Gastrocnemius medialis (tissue), 4 donors: ENCODE measurements around the gene MINDY4. TPM values are rescaled to one million over a fixed set of nuclear protein-coding genes. Genes with fewer than 3 reads are reported as not detected.

Experiments used
- ATAC-seq, 2 donors: fragments of 150-250 bp; one replicate each; pipeline ENCODE4 v1.9.1; 2016
- DNase-seq, 2 donors: peaks; one replicate each; pipeline ENCODE4 v3.0.0-alpha.2; 2019
- H3K27ac ChIP-seq, 4 donors: fragments of 200-600 bp; sonication (generic); 1 replicate in 1 of 4; 2 replicates in 3 of 4; pipeline ENCODE4 v1.5.1; 2016 to 2018; ENCODE audit warnings: mild to moderate bottlenecking in 2 of 4, moderate library complexity in 1 of 4
- H3K27me3 ChIP-seq, 3 donors: fragments of 200-600 bp; sonication (generic) in 2 of 3; 1 replicate in 1 of 3; 2 replicates in 2 of 3; pipeline versions ENCODE4 v1.5.1 to v1.6.0; 2016 to 2019; ENCODE audit warnings: mild to moderate bottlenecking in 1 of 3, moderate library complexity in 1 of 3
- H3K36me3 ChIP-seq, 2 donors: fragments of 200-600 bp; sonication (generic) in 1 of 2; one replicate each; pipeline ENCODE4 v1.5.1; 2017 to 2018
- H3K4me1 ChIP-seq, 2 donors: fragments of 200-600 bp; sonication (generic) in 1 of 2; one replicate each; pipeline ENCODE4 v1.5.1; 2016 to 2017; ENCODE audit warnings: mild to moderate bottlenecking in 2 of 2
- H3K4me3 ChIP-seq, 4 donors: fragments of 200-600 bp; sonication (generic) in 3 of 4; 1 replicate in 1 of 4; 2 replicates in 3 of 4; pipeline ENCODE4 v1.5.1; 2016 to 2019; ENCODE audit warnings: mild to moderate bottlenecking in 2 of 4
- H3K9me3 ChIP-seq, 3 donors: fragments of 200-600 bp; sonication (generic) in 2 of 3; 1 replicate in 1 of 3; 2 replicates in 2 of 3; pipeline ENCODE4 v1.5.1; 2016 to 2019
- CTCF ChIP-seq, 5 experiments: fragments of 450-650 bp in 3 of 5; fragments of 200-600 bp in 2 of 5; sonication (generic) in 2 of 5; IDR thresholded peaks in 4 of 5; conservative IDR thresholded peaks in 1 of 5; 1 replicate in 4 of 5; 2 replicates in 1 of 5; pipeline ENCODE4 v1.5.1; 2016 to 2019; ENCODE audit warnings: antibody characterized with exemption in 5 of 5, mild to moderate bottlenecking in 3 of 5, moderate library complexity in 3 of 5
- POLR2A ChIP-seq, 2 donors: fragments of 450-650 bp; IDR thresholded peaks; one replicate each; pipeline ENCODE4 v1.6.1; 2017; ENCODE audit warnings: antibody characterized with exemption in 2 of 2, mild to moderate bottlenecking in 2 of 2, moderate library complexity in 2 of 2
- in situ Hi-C, 4 donors: fragments of 200-750 bp; cut with MboI; loops; one replicate each; pipeline versions ENCODE4 v1.15.0 to v1.8.0; 2017; ENCODE audit warnings: low sequenced_read_pairs in 4 of 4
- intact Hi-C: fragments of 100-400 bp; cut with DNase I; formaldehyde crosslinking; loops from one replicate; pipeline ENCODE4 v1.15.1; 2023; ENCODE audit warnings: low total_unique reads
- total RNA-seq, 4 donors: library from RNA; depleted of rRNA; stranded (reverse); fragments of >200 nt; gene quantifications; one replicate each; pipeline versions ENCODE4 v1.1.0 to v1.2.3, GENCODE V29; 2016

The MINDY4 gene
- total RNA-seq, 4 donors from 2014 or later = 1.4 to 4.3 (median 3.0) TPM

- no peak for TF ChIP-seq POLR2A (IDR thresholded peaks at IDR 0.05)
- no peak for TF ChIP-seq CTCF (IDR thresholded peaks at IDR 0.05 in 4 of 5, conservative IDR thresholded peaks at IDR 0.05 in 1 of 5)
- intact Hi-C loops (no loop called here), in situ Hi-C loops (loop anchor here in 2 of 4 donors (10.0 kb wide), 1 partner anchor 53 kb away; the partner anchor contains the start of gene CRHR2 (in 2 of the 2))
- H3K4me3 ChIP-seq = no peak overlapping the region
- H3K36me3 ChIP-seq = no peaks in the 10 kb centered on the region
- ATAC-seq = no peak
- DNase-seq = no peak
- no peak overlapping the region for H3K27ac ChIP-seq
- H3K4me1 ChIP-seq = no peaks in the 10 kb centered on the region
- no peaks in the 10 kb centered on the region for H3K27me3 ChIP-seq
- no peaks in the 10 kb centered on the region for H3K9me3 ChIP-seq
These were observed 32.9 kb upstream of the MINDY4 start for GRCh38 chr7:30738026-30738915.

- no peaks in the 10 kb centered on the region for H3K4me1 ChIP-seq
- no peak for TF ChIP-seq CTCF (IDR thresholded peaks at IDR 0.05 in 4 of 5, conservative IDR thresholded peaks at IDR 0.05 in 1 of 5)
- no peak for TF ChIP-seq POLR2A (IDR thresholded peaks at IDR 0.05)
- intact Hi-C loops = loop anchor here (1.0 to 5.0 kb wide), 3 partner anchors 57 to 142 kb away; partner anchors contain the start of gene CRHR2
These were observed 31.5 kb upstream of the MINDY4 start for GRCh38 chr7:30739691-30740090.

GRCh38 chr7:30740417-30741181, 30.6 kb upstream of the MINDY4 start:
- no peaks in the 10 kb centered on the region for H3K9me3 ChIP-seq
- intact Hi-C loops = loop anchor here (1.0 to 5.0 kb wide), 3 partner anchors 58 to 143 kb away; partner anchors contain the start of gene CRHR2
- H3K27ac ChIP-seq = no peak overlapping the region
- peak; percentile 90 to 99 (median 95) for TF ChIP-seq CTCF (IDR thresholded peaks at IDR 0.05 in 4 of 5, conservative IDR thresholded peaks at IDR 0.05 in 1 of 5)
- no peak for TF ChIP-seq POLR2A (IDR thresholded peaks at IDR 0.05)
- H3K4me3 ChIP-seq = no peak overlapping the region
- peak; percentile 40 to 60 for DNase-seq
- no peaks in the 10 kb centered on the region for H3K4me1 ChIP-seq
- in situ Hi-C loops = no loop called here
- H3K27me3 ChIP-seq = no peaks in the 10 kb centered on the region
- H3K36me3 ChIP-seq = no peaks in the 10 kb centered on the region
- peak; percentile 78 to 87 for ATAC-seq

More at GRCh38 chr7:30739691-30740090, 31.5 kb upstream of the MINDY4 start:
- Histone ChIP-seq H3K36me3 (no peaks in the 10 kb centered on the region), H3K4me3 (no peak overlapping the region), H3K9me3 (no peaks in the 10 kb centered on the region), H3K27me3 (no peaks in the 10 kb centered on the region), H3K27ac (no peak overlapping the region)
- in situ Hi-C loops = loop anchor here in 2 of 4 donors (10.0 kb wide), 1 partner anchor 55 kb away; the partner anchor contains the start of gene CRHR2 (in 2 of the 2)
- ATAC-seq = no peak
- no peak for DNase-seq

GRCh38 chr7:30741289-30741688, 29.9 kb upstream of the MINDY4 start:
- H3K4me3 ChIP-seq = no peak overlapping the region
- DNase-seq (no peak), ATAC-seq (no peak)
- no peak for TF ChIP-seq POLR2A (IDR thresholded peaks at IDR 0.05)
- no peak for TF ChIP-seq CTCF (IDR thresholded peaks at IDR 0.05 in 4 of 5, conservative IDR thresholded peaks at IDR 0.05 in 1 of 5)
- H3K4me1 ChIP-seq = no peaks in the 10 kb centered on the region
- H3K27me3 ChIP-seq = no peaks in the 10 kb centered on the region
- H3K27ac ChIP-seq = no peak overlapping the region
- no peaks in the 10 kb centered on the region for H3K9me3 ChIP-seq
- in situ Hi-C loops = no loop called here
- H3K36me3 ChIP-seq = no peaks in the 10 kb centered on the region
- intact Hi-C loops = loop anchor here (5.0 kb wide), 2 partner anchors 114 to 144 kb away; no protein-coding TSS in a partner anchor
